OCI-LY3 (cell line): ENCODE data around the gene LSM3.
A peak's percentile ranks its signal among the peaks of the same experiment; 100 is the strongest.

ENCODE experiments used
- H2AFZ ChIP-seq: fragments of 200-600, 300-600 bp; shearing (Covaris generic); 2 replicates; pipeline ENCODE4 v1.6.0; 2014; ENCODE audit warnings: antibody characterized with exemption, low read depth, low read length
- H3K27ac ChIP-seq: fragments of 200-600, 300-600 bp; sonication (generic); 2 replicates; pipeline ENCODE4 v1.5.1; 2014; ENCODE audit warnings: mild to moderate bottlenecking, low read length, moderate library complexity, mixed read lengths
- H3K27me3 ChIP-seq: fragments of 200-600, 300-600 bp; sonication (generic); 2 replicates; pipeline ENCODE4 v1.6.1; 2014; ENCODE audit warnings: low read depth, low read length, mixed read lengths
- H3K36me3 ChIP-seq: fragments of 200-600, 300-600 bp; sonication (generic); replicated peaks from 2 replicates; pipeline ENCODE3; 2014; ENCODE audit warnings: low read depth, low read length, mixed read lengths
- H3K4me1 ChIP-seq: fragments of 300-600, 200-600 bp; sonication (generic); 2 replicates; pipeline ENCODE4 v1.6.1; 2014; ENCODE audit warnings: low read length, mixed read lengths
- H3K4me2 ChIP-seq: fragments of 200-600, 300-600 bp; sonication (generic); 2 replicates; pipeline ENCODE4 v1.6.1; 2014; ENCODE audit warnings: low read length, mixed read lengths
- H3K4me3 ChIP-seq: fragments of 300-600, 200-600 bp; sonication (generic); 2 replicates; pipeline ENCODE4 v1.5.1; 2014; ENCODE audit warnings: antibody characterized with exemption, mild to moderate bottlenecking, low read length, moderate library complexity
- H3K79me2 ChIP-seq: fragments of 300-600, 200-600 bp; shearing (Covaris generic); 2 replicates; pipeline ENCODE4 v1.6.1; 2014; ENCODE audit warnings: mild to moderate bottlenecking, low read length, mixed read lengths
- H3K9ac ChIP-seq: fragments of 300-600, 200-600 bp; shearing (Covaris generic); 2 replicates; pipeline ENCODE4 v1.6.0; 2014; ENCODE audit warnings: mild to moderate bottlenecking, low read length, moderate library complexity
- H3K9me3 ChIP-seq: fragments of 200-600, 300-600 bp; shearing (Covaris generic); 2 replicates; pipeline ENCODE4 v1.6.1; 2014; ENCODE audit warnings: low read length, mixed read lengths; ENCODE audit not compliant: insufficient read depth
- H4K20me1 ChIP-seq: fragments of 200-600, 300-600 bp; sonication (generic); 2 replicates; pipeline ENCODE4 v1.6.1; 2016; ENCODE audit warnings: low read length, mixed read lengths; ENCODE audit not compliant: insufficient read depth
- CTCF ChIP-seq: fragments of 200-600, 300-600 bp; sonication (generic); IDR thresholded peaks from 2 replicates; pipeline ENCODE4 v1.5.1; 2014; ENCODE audit warnings: antibody characterized with exemption, low read length, low read depth
- EZH2phosphoT487 ChIP-seq: fragments of 200-600 bp; shearing (Covaris generic); IDR thresholded peaks from 2 replicates; pipeline ENCODE4 v1.6.1; 2018; ENCODE audit warnings: antibody characterized with exemption, mixed run types, low read depth

LSM3 gene

GRCh38 chr3:14222457-14222856 is 43.8 kb downstream of the LSM3 start:
- Histone ChIP-seq H3K36me3 (peaks cover 4% of the 10 kb centered on the region), H3K27ac (no peak overlapping the region), H3K9me3 (peaks cover 12% of the 10 kb centered on the region), H3K79me2 (no peaks in the 10 kb centered on the region), H3K4me3 (no peak overlapping the region), H3K4me2 (peak overlapping the region; percentile 16; the same call in 1 of the 2 replicates), H3K27me3 (no peaks in the 10 kb centered on the region), H3K4me1 (peaks cover 31% of the 10 kb centered on the region), H4K20me1 (no peaks in the 10 kb centered on the region), H3K9ac (no peak overlapping the region), H2AFZ (no peak overlapping the region)
- TF ChIP-seq CTCF (no peak), EZH2phosphoT487 (no peak)

GRCh38 chr3:14222900-14223594 is 44.4 kb downstream of the LSM3 start:
- Histone ChIP-seq H3K9ac (no peak overlapping the region), H3K27ac (no peak overlapping the region), H3K4me2 (peak overlapping the region; percentile 16), H3K79me2 (no peaks in the 10 kb centered on the region), H3K4me1 (peaks cover 31% of the 10 kb centered on the region), H3K9me3 (peaks cover 12% of the 10 kb centered on the region), H2AFZ (no peak overlapping the region), H4K20me1 (no peaks in the 10 kb centered on the region), H3K36me3 (peaks cover 4% of the 10 kb centered on the region), H3K27me3 (no peaks in the 10 kb centered on the region), H3K4me3 (no peak overlapping the region)
- TF ChIP-seq EZH2phosphoT487 (no peak), CTCF (no peak; the same call in 1 of the 2 replicates)

- Histone ChIP-seq H3K4me2 (peak overlapping the region; percentile 16), H3K36me3 (peaks cover 4% of the 10 kb centered on the region), H3K27me3 (no peaks in the 10 kb centered on the region), H3K4me3 (no peak overlapping the region), H2AFZ (no peak overlapping the region), H3K79me2 (no peaks in the 10 kb centered on the region), H3K27ac (no peak overlapping the region), H4K20me1 (no peaks in the 10 kb centered on the region), H3K9ac (no peak overlapping the region), H3K9me3 (peaks cover 12% of the 10 kb centered on the region), H3K4me1 (peaks cover 31% of the 10 kb centered on the region)
- TF ChIP-seq EZH2phosphoT487 (no peak), CTCF (no peak)
Observed at GRCh38 chr3:14223595-14223994, 45.0 kb downstream of the LSM3 start.

GRCh38 chr3:14224895-14225294 is 46.3 kb downstream of the LSM3 start:
- Histone ChIP-seq H3K4me2 (peak overlapping the region; percentile 46), H2AFZ (no peak overlapping the region), H4K20me1 (no peaks in the 10 kb centered on the region), H3K9ac (no peak overlapping the region), H3K36me3 (peaks cover 4% of the 10 kb centered on the region), H3K4me3 (no peak overlapping the region), H3K79me2 (no peaks in the 10 kb centered on the region), H3K9me3 (peaks cover 12% of the 10 kb centered on the region), H3K27ac (no peak overlapping the region), H3K4me1 (peaks cover 31% of the 10 kb centered on the region), H3K27me3 (no peaks in the 10 kb centered on the region)
- TF ChIP-seq CTCF, result no peak
- no peak for TF ChIP-seq EZH2phosphoT487
